GM12872 (cell line): ENCODE data around the gene SPTBN1.

ENCODE experiments used
- CTCF ChIP-seq: IDR thresholded peaks from 3 replicates; pipeline ENCODE4 v1.5.1; 2011; ENCODE audit warnings: low read depth, mild to moderate bottlenecking, low read length, moderate library complexity; ENCODE audit not compliant: insufficient read depth

Gene SPTBN1

GRCh38 chr2:54536720-54537119, 80.6 kb downstream of the SPTBN1 start:
- no peak for TF ChIP-seq CTCF

GRCh38 chr2:54538537-54538936, 82.4 kb downstream of the SPTBN1 start:
- no peak for TF ChIP-seq CTCF

GRCh38 chr2:54539683-54540082, 83.6 kb downstream of the SPTBN1 start:
- TF ChIP-seq CTCF, result no peak

GRCh38 chr2:54540194-54540593, 84.1 kb downstream of the SPTBN1 start:
- TF ChIP-seq CTCF, result no peak

- no peak for TF ChIP-seq CTCF
These were observed 85.9 kb downstream of the SPTBN1 start for GRCh38 chr2:54541995-54542394.

GRCh38 chr2:54543733-54544396, 87.7 kb downstream of the SPTBN1 start:
- TF ChIP-seq CTCF, result no peak

GRCh38 chr2:54545702-54546450, 89.7 kb downstream of the SPTBN1 start:
- no peak for TF ChIP-seq CTCF
